ENCODE measurements around the gene CTDNEP1.
A peak's percentile ranks its signal among the peaks of the same experiment; 100 is the strongest.

The CTDNEP1 gene

GRCh38 chr17:7251661-7252175, at the start of gene CTDNEP1:
Gene CTDNEP1, minus strand, starts transcription at chr17:7251734. Its CDS starts 438 bp downstream, at chr17:7251296.
- peak within 1 kb of the TSS; percentile 85 for H3K4me3 ChIP-seq (ENCODE audit: low read length)
- H3K36me3 ChIP-seq (ENCODE audit: control insufficient read depth, insufficient read depth, low read length): peaks cover 11% of the 10 kb centered on the region
- H3K4me1 ChIP-seq (ENCODE audit: control insufficient read depth, insufficient read depth, low read length): peaks cover 15% of the 10 kb centered on the region
- H3K27ac ChIP-seq (ENCODE audit: low read depth, low read length): peak within 1 kb of the TSS; percentile 100
- H3K27me3 ChIP-seq (ENCODE audit: control insufficient read depth, insufficient read depth, low read length): no peaks in the 10 kb centered on the region
- H3K9ac ChIP-seq (ENCODE audit: low read length): peak within 1 kb of the TSS; percentile 92

- H3K9ac ChIP-seq (ENCODE audit: low read length): peak overlapping the region; percentile 10
- H3K27ac ChIP-seq (ENCODE audit: low read depth, low read length): peak overlapping the region; percentile 53
- peaks cover 4% of the 10 kb centered on the region for H3K27me3 ChIP-seq (ENCODE audit: control insufficient read depth, insufficient read depth, low read length)
- no peaks in the 10 kb centered on the region for H3K36me3 ChIP-seq (ENCODE audit: control insufficient read depth, insufficient read depth, low read length)
- H3K4me1 ChIP-seq (ENCODE audit: control insufficient read depth, insufficient read depth, low read length): peaks cover 31% of the 10 kb centered on the region
- peak overlapping the region; percentile 39 for H3K4me3 ChIP-seq (ENCODE audit: low read length)
These were observed 44.8 kb upstream of the CTDNEP1 start for GRCh38 chr17:7296189-7296861.

GRCh38 chr17:7295230-7296180, 44.0 kb upstream of the CTDNEP1 start:
- H3K9ac ChIP-seq (ENCODE audit: low read length): no peak overlapping the region
- peaks cover 31% of the 10 kb centered on the region for H3K4me1 ChIP-seq (ENCODE audit: control insufficient read depth, insufficient read depth, low read length)
- no peaks in the 10 kb centered on the region for H3K36me3 ChIP-seq (ENCODE audit: control insufficient read depth, insufficient read depth, low read length)
- peaks cover 6% of the 10 kb centered on the region for H3K27me3 ChIP-seq (ENCODE audit: control insufficient read depth, insufficient read depth, low read length)
- peak overlapping the region; percentile 61 for H3K4me3 ChIP-seq (ENCODE audit: low read length)
- peak overlapping the region; percentile 53 for H3K27ac ChIP-seq (ENCODE audit: low read depth, low read length)

GRCh38 chr17:7294614-7295153, 43.1 kb upstream of the CTDNEP1 start, which contains the start of gene YBX2:
Gene YBX2, minus strand, starts transcription at chr17:7294639. Its CDS starts 139 bp downstream, at chr17:7294500.
- H3K36me3 ChIP-seq (ENCODE audit: control insufficient read depth, insufficient read depth, low read length): no peaks in the 10 kb centered on the region
- H3K4me3 ChIP-seq (ENCODE audit: low read length): peak within 1 kb of the TSS; percentile 61
- peaks cover 31% of the 10 kb centered on the region for H3K4me1 ChIP-seq (ENCODE audit: control insufficient read depth, insufficient read depth, low read length)
- H3K9ac ChIP-seq (ENCODE audit: low read length): no peak within 1 kb of the TSS
- peaks cover 6% of the 10 kb centered on the region for H3K27me3 ChIP-seq (ENCODE audit: control insufficient read depth, insufficient read depth, low read length)
- H3K27ac ChIP-seq (ENCODE audit: low read depth, low read length): peak within 1 kb of the TSS; percentile 31

GRCh38 chr17:7293816-7294613, 42.5 kb upstream of the CTDNEP1 start:
- peaks cover 31% of the 10 kb centered on the region for H3K4me1 ChIP-seq (ENCODE audit: control insufficient read depth, insufficient read depth, low read length)
- no peak overlapping the region for H3K9ac ChIP-seq (ENCODE audit: low read length)
- no peak overlapping the region for H3K27ac ChIP-seq (ENCODE audit: low read depth, low read length)
- H3K27me3 ChIP-seq (ENCODE audit: control insufficient read depth, insufficient read depth, low read length): peaks cover 6% of the 10 kb centered on the region
- H3K36me3 ChIP-seq (ENCODE audit: control insufficient read depth, insufficient read depth, low read length): no peaks in the 10 kb centered on the region
- H3K4me3 ChIP-seq (ENCODE audit: low read length): peak overlapping the region; percentile 32

- H3K27ac ChIP-seq (ENCODE audit: low read depth, low read length): no peak overlapping the region
- no peaks in the 10 kb centered on the region for H3K36me3 ChIP-seq (ENCODE audit: control insufficient read depth, insufficient read depth, low read length)
- H3K9ac ChIP-seq (ENCODE audit: low read length): no peak overlapping the region
- no peak overlapping the region for H3K4me3 ChIP-seq (ENCODE audit: low read length)
- H3K4me1 ChIP-seq (ENCODE audit: control insufficient read depth, insufficient read depth, low read length): peaks cover 31% of the 10 kb centered on the region
- H3K27me3 ChIP-seq (ENCODE audit: control insufficient read depth, insufficient read depth, low read length): peaks cover 6% of the 10 kb centered on the region
These were observed 41.6 kb upstream of the CTDNEP1 start for GRCh38 chr17:7293159-7293558.

GRCh38 chr17:7292729-7293128, 41.2 kb upstream of the CTDNEP1 start:
- H3K9ac ChIP-seq (ENCODE audit: low read length): no peak overlapping the region
- peaks cover 31% of the 10 kb centered on the region for H3K4me1 ChIP-seq (ENCODE audit: control insufficient read depth, insufficient read depth, low read length)
- no peak overlapping the region for H3K4me3 ChIP-seq (ENCODE audit: low read length)
- H3K27ac ChIP-seq (ENCODE audit: low read depth, low read length): peak overlapping the region; percentile 26
- H3K27me3 ChIP-seq (ENCODE audit: control insufficient read depth, insufficient read depth, low read length): peaks cover 6% of the 10 kb centered on the region
- H3K36me3 ChIP-seq (ENCODE audit: control insufficient read depth, insufficient read depth, low read length): peaks cover under 1% of the 10 kb centered on the region

GRCh38 chr17:7292194-7292593, 40.7 kb upstream of the CTDNEP1 start:
- H3K4me3 ChIP-seq (ENCODE audit: low read length): no peak overlapping the region

GRCh38 chr17:7290685-7291084, 39.2 kb upstream of the CTDNEP1 start:
- peak overlapping the region; percentile 3 for H3K27ac ChIP-seq (ENCODE audit: low read depth, low read length)
- peaks cover 6% of the 10 kb centered on the region for H3K27me3 ChIP-seq (ENCODE audit: control insufficient read depth, insufficient read depth, low read length)
- H3K9ac ChIP-seq (ENCODE audit: low read length): no peak overlapping the region

More at GRCh38 chr17:7292194-7292593, 40.7 kb upstream of the CTDNEP1 start:
- Histone ChIP-seq H3K36me3 (ENCODE audit: control insufficient read depth, insufficient read depth, low read length) (peaks cover 2% of the 10 kb centered on the region), H3K4me1 (ENCODE audit: control insufficient read depth, insufficient read depth, low read length) (peaks cover 31% of the 10 kb centered on the region), H3K9ac (ENCODE audit: low read length) (no peak overlapping the region), H3K27ac (ENCODE audit: low read depth, low read length) (peak overlapping the region; percentile 26), H3K27me3 (ENCODE audit: control insufficient read depth, insufficient read depth, low read length) (peaks cover 6% of the 10 kb centered on the region)

GRCh38 chr17:7290166-7290565, 38.6 kb upstream of the CTDNEP1 start:
- peaks cover 22% of the 10 kb centered on the region for H3K4me1 ChIP-seq (ENCODE audit: control insufficient read depth, insufficient read depth, low read length)
- peaks cover 2% of the 10 kb centered on the region for H3K36me3 ChIP-seq (ENCODE audit: control insufficient read depth, insufficient read depth, low read length)
- no peak overlapping the region for H3K4me3 ChIP-seq (ENCODE audit: low read length)
- peak overlapping the region; percentile 3 for H3K27ac ChIP-seq (ENCODE audit: low read depth, low read length)
- peaks cover 6% of the 10 kb centered on the region for H3K27me3 ChIP-seq (ENCODE audit: control insufficient read depth, insufficient read depth, low read length)
- H3K9ac ChIP-seq (ENCODE audit: low read length): no peak overlapping the region

More at GRCh38 chr17:7290685-7291084, 39.2 kb upstream of the CTDNEP1 start:
- Histone ChIP-seq H3K4me3 (ENCODE audit: low read length) (no peak overlapping the region), H3K36me3 (ENCODE audit: control insufficient read depth, insufficient read depth, low read length) (peaks cover 2% of the 10 kb centered on the region), H3K4me1 (ENCODE audit: control insufficient read depth, insufficient read depth, low read length) (peaks cover 22% of the 10 kb centered on the region)

GRCh38 chr17:7289256-7290032, 37.9 kb upstream of the CTDNEP1 start:
- peaks cover 6% of the 10 kb centered on the region for H3K27me3 ChIP-seq (ENCODE audit: control insufficient read depth, insufficient read depth, low read length)
- H3K27ac ChIP-seq (ENCODE audit: low read depth, low read length): no peak overlapping the region
- no peak overlapping the region for H3K9ac ChIP-seq (ENCODE audit: low read length)
- H3K4me3 ChIP-seq (ENCODE audit: low read length): no peak overlapping the region
- peaks cover 20% of the 10 kb centered on the region for H3K4me1 ChIP-seq (ENCODE audit: control insufficient read depth, insufficient read depth, low read length)
- H3K36me3 ChIP-seq (ENCODE audit: control insufficient read depth, insufficient read depth, low read length): peaks cover 6% of the 10 kb centered on the region

Measured in rectal smooth muscle tissue (tissue), 1 donor.